ENCODE data around the gene RPL26. TPM values are rescaled to one million over a fixed set of nuclear protein-coding genes. Genes with fewer than 3 reads are reported as not detected.

RPL26 gene
- total and polyA plus RNA-seq, 2 donors (not counting 1 experiment from before 2014, with no cell fraction given), result 2,684 to 4,449 TPM

DNA sequence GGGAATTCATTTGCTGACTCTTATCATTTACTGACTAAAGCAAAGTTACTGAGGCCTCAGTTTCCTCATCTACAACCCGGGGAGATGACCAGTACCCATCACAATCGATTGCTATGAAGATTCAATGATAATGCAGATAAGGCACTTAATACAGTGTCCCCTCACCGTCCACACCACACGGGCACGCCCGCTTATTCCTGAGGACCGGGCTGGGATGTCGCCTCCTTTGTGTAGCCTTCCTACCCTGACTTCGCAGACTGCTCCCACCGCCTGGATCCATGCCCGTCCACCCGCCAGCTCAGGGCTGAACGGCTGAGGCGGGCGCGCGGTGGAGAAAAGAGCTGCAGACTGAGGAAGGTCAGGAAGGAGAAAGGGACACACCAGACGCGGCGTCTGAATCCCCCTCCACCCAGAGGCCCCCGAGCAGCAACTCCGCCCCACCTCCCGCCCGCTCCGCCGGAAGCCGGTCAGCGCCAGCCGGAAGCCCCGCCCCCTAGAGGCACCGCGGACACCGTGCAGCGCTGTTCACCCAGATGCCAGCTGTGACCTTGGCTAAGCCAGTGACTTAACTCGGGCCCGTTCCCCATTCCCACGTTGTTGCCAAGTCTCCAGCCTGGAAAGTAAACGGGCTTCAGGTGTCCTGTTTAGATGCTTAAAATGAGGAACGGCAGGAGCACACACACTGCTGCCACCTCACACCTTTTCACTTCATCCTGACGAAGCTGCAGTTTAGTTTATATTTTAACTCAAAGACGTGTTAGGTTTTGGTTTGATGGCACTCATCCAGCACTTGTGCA lies 6.5 kb downstream of the RPL26 start, which contains the start of gene KRABD2:
Gene KRABD2 (minus strand): TSS at position 434 of the 797 bp plus-strand sequence.
- WGBS (ENCODE audit: insufficient coverage), result 3% methylated on average over 37 of the region's 41 CpGs
- CTCF ChIA-PET, result interaction anchor here (0.5 to 2.0 kb wide), 13 partner anchors 7 to 371 kb away, joined by 3 to 7 read pairs (median 3); partner anchors contain the start of gene SLC25A35
- peaks cover 48% of the 10 kb centered on the region for H3K4me1 Mint-ChIP-seq
- POLR2A ChIA-PET, result interaction anchor here (1.0 kb wide), 1 partner anchor 81 kb away, joined by 3 read pairs; the partner anchor contains the start of gene SLC25A35
- H3K79me2 ChIP-seq (ENCODE audit: control insufficient read depth, insufficient read depth, low read length), result peaks cover 28% of the 10 kb centered on the region
- peaks cover 44% of the 10 kb centered on the region for H4K20me1 ChIP-seq (ENCODE audit: control insufficient read depth, insufficient read depth, low read length, poor library complexity, severe bottlenecking)
- DNase-seq (peak; percentile 90), ATAC-seq (ENCODE audit: low read depth) (peak; percentile 100)
- intact Hi-C loops (cut with micrococcal nuclease), result loop anchor here (1.0 to 2.0 kb wide), 2 partner anchors 88 to 128 kb away; partner anchors contain the start of genes CTC1, PFAS and RANGRF
- peak within 1 kb of the TSS; percentile 53 to 86 for H3K27ac ChIP-seq (ENCODE audit: low read length in 2 of 2)
- no peaks in the 10 kb centered on the region for H3K27me3 ChIP-seq (replicated peaks in 1 of 4; ENCODE audit: control extremely low read depth in 1 of 4, control insufficient read depth in 3 of 4, insufficient read depth in 4 of 4, low read length in 3 of 4)
- TF ChIP-seq, protein P1, sequence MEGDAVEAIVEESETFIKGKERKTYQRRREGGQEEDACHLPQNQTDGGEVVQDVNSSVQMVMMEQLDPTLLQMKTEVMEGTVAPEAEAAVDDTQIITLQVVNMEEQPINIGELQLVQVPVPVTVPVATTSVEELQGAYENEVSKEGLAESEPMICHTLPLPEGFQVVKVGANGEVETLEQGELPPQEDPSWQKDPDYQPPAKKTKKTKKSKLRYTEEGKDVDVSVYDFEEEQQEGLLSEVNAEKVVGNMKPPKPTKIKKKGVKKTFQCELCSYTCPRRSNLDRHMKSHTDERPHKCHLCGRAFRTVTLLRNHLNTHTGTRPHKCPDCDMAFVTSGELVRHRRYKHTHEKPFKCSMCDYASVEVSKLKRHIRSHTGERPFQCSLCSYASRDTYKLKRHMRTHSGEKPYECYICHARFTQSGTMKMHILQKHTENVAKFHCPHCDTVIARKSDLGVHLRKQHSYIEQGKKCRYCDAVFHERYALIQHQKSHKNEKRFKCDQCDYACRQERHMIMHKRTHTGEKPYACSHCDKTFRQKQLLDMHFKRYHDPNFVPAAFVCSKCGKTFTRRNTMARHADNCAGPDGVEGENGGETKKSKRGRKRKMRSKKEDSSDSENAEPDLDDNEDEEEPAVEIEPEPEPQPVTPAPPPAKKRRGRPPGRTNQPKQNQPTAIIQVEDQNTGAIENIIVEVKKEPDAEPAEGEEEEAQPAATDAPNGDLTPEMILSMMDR (IDR thresholded peaks at IDR 0.05), result peak; percentile 76
- no peak for TF ChIP-seq EZH2 (IDR thresholded peaks at IDR 0.05; ENCODE audit: borderline replicate concordance, insufficient read depth, low read depth, low read length, poor library complexity, severe bottlenecking)
- no peaks in the 10 kb centered on the region for H3K9me3 ChIP-seq (ENCODE audit: control extremely low read depth in 1 of 3, control insufficient read depth in 2 of 3, insufficient read depth in 1 of 3, low read length in 2 of 3)
- peak within 1 kb of the TSS; percentile 91 for H3K9ac ChIP-seq (ENCODE audit: low read length)
- H3K27me3 Mint-ChIP-seq, result no peaks in the 10 kb centered on the region
- peaks cover 6 to 47% of the 10 kb centered on the region in 2 experiments for H3K36me3 ChIP-seq (replicated peaks in 1 of 2; ENCODE audit: control extremely low read depth in 1 of 2, control insufficient read depth in 1 of 2, extremely low read depth in 1 of 2, insufficient read depth in 2 of 2, low read length in 1 of 2)
- peaks cover 31 to 33% of the 10 kb centered on the region in 2 donors for H3K4me1 ChIP-seq (ENCODE audit: control insufficient read depth in 2 of 2, insufficient read depth in 2 of 2, low read length in 2 of 2)
- peak within 1 kb of the TSS; percentile 89 for H2AFZ ChIP-seq (ENCODE audit: insufficient read depth, low read depth, low read length, poor library complexity, severe bottlenecking)
- no peaks in the 10 kb centered on the region for H3K9me3 Mint-ChIP-seq (ENCODE audit: insufficient read depth)
- H3K4me2 ChIP-seq (replicated peaks; ENCODE audit: low read depth, low read length, poor library complexity, severe bottlenecking), result peak within 1 kb of the TSS; percentile 96
- peak within 1 kb of the TSS; percentile 81 to 92 (median 87) for H3K4me3 ChIP-seq (ENCODE audit: control extremely low read depth in 1 of 5, extremely low read depth in 1 of 5, insufficient read depth in 1 of 5, low read depth in 2 of 5, low read length in 4 of 5)
- peak within 1 kb of the TSS; percentile 91 for H3K27ac Mint-ChIP-seq
- H3K4me3 Mint-ChIP-seq, result peak within 1 kb of the TSS; percentile 92
